ENCODE results near the gene HNRNPC. TPM values are rescaled to one million over a fixed set of nuclear protein-coding genes. Genes with fewer than 3 reads are reported as not detected.
A peak's percentile ranks its signal among the peaks of the same experiment; 100 is the strongest.

HNRNPC gene
- 100 to 1,000 TPM; 273 to 334 (median 312) TPM for total RNA-seq
- long read RNA-seq, donor 1, transcript HNRNPC-211 (9 exons, 1,784 nt) = minor isoform, 28 of 178 reads
- long read RNA-seq, donor 1, transcript HNRNPC-230 (8 exons, 1,371 nt) = minor isoform, 14 of 178 reads
- long read RNA-seq, donor 1, transcript HNRNPC-205 (9 exons, 1,375 nt) = major isoform, 81 of 178 reads
- long read RNA-seq, donor 1, partial matches to known transcripts = 13 of 178 reads
- long read RNA-seq, donor 1, other reads (novel, unspliced or antisense) = 34 of 178 reads
- long read RNA-seq, donor 2, transcript HNRNPC-205 (9 exons, 1,375 nt) = major isoform, 33 of 112 reads
- long read RNA-seq, donor 2, transcript HNRNPC-211 (9 exons, 1,784 nt) = minor isoform, 12 of 112 reads
- long read RNA-seq, donor 2, partial matches to known transcripts = 24 of 112 reads
- long read RNA-seq, donor 2, other reads (novel, unspliced or antisense) = 36 of 112 reads

DNA sequence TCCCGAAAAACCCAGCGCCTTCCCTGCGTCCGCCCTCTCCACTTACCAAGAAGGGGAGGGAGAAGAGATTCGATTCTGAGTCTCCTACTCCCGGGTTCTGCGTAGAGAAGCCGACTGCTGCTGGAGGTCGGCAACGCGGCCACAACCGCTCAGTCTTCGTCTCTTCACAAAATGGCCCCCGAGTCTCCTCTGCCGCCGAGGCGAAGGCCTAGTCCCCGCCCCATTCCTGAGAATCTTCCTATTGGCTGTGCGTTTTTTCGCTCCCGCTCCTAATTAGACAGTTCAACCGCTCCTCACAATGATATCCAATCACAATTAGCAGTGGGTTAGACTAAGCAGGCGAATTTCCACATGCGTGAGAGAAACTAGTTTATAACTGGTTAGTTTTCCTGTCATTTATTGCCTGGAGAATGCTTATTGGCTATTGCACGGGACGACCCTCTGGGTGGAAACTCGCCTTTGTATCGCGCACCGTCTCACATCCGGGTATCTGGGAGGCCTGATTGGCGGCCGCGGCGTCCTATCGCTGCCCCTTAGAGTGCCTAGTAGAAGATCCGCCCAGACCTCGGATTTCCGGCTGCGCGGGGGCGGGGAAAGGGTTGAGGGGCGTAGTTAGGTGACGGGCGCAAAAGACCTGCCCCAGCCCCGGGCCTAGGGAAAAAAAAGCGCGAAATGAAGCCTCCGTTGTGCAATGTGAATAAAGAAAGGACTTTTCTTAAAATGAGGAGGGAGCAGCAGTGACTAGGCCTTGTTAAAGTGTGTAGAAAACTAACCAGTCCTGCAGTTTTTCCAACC, at the start of gene HNRNPC:
HNRNPC (minus strand) TSS at position 191 of the 795 bp plus-strand sequence. CDS start 35,249 bp downstream, outside the sequence.
- ATAC-seq (peak; percentile 96), DNase-seq (peak; percentile 100)
- Histone ChIP-seq H3K4me3 (peak within 1 kb of the TSS; percentile 90), H3K9me3 (no peaks in the 10 kb centered on the region), H3K4me1 (ENCODE audit: low read depth) (peaks cover 27% of the 10 kb centered on the region), H3K36me3 (ENCODE audit: low read depth) (peaks cover 7% of the 10 kb centered on the region)
- intact Hi-C loops (cut with DNase I, micrococcal nuclease) = no loop called here
- TF ChIP-seq, protein P1, sequence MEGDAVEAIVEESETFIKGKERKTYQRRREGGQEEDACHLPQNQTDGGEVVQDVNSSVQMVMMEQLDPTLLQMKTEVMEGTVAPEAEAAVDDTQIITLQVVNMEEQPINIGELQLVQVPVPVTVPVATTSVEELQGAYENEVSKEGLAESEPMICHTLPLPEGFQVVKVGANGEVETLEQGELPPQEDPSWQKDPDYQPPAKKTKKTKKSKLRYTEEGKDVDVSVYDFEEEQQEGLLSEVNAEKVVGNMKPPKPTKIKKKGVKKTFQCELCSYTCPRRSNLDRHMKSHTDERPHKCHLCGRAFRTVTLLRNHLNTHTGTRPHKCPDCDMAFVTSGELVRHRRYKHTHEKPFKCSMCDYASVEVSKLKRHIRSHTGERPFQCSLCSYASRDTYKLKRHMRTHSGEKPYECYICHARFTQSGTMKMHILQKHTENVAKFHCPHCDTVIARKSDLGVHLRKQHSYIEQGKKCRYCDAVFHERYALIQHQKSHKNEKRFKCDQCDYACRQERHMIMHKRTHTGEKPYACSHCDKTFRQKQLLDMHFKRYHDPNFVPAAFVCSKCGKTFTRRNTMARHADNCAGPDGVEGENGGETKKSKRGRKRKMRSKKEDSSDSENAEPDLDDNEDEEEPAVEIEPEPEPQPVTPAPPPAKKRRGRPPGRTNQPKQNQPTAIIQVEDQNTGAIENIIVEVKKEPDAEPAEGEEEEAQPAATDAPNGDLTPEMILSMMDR (IDR thresholded peaks at IDR 0.05) = no peak

DNA sequence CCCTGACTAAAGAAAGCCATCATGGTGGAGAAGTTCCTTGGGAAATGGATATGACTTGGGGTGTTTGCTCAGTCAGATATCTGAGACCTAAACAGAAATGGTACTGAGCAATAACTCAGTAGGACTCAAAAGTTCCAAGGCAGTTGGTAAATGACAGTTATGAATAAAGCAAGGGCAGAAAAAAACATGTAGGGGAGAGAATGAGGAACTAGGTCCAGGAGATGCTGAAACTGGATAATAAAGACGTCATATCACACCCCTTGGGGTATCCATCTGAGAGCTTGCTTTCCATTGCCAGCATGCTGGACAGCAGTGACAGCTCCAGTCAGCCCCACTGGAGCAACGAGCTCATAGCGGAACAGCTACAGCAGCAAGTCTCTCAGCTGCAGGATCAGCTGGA, 48.2 kb upstream of the HNRNPC start:
- no peak for DNase-seq
- H3K9me3 ChIP-seq = no peaks in the 10 kb centered on the region
- H3K4me1 ChIP-seq (ENCODE audit: low read depth) = no peaks in the 10 kb centered on the region
- no peak overlapping the region for H3K4me3 ChIP-seq
- H3K36me3 ChIP-seq (ENCODE audit: low read depth) = no peaks in the 10 kb centered on the region
- ATAC-seq = no peak
- intact Hi-C loops (cut with DNase I, micrococcal nuclease) = no loop called here
- TF ChIP-seq, protein P1 (IDR thresholded peaks at IDR 0.05) = no peak

DNA sequence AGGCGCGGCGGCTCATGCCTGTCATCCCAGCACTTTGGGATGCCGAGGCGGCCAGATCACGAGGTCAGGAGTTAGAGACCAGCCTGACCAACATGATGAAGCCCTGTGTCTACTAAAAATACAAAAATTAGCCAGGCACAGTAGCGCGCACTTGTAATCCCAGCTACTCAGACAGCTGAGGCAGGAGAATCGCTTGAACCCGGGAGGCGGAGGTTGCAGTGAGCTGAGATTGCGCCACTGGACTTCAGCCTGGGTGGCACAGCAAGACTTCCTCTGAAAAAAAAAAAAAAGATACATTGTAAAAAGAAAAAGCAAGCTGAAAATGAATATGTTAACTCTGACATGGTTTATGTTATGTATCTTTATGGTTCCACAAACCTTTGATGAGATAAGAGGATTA, 44.3 kb upstream of the HNRNPC start:
- no peak for ATAC-seq
- H3K36me3 ChIP-seq (ENCODE audit: low read depth) = no peaks in the 10 kb centered on the region

DNA sequence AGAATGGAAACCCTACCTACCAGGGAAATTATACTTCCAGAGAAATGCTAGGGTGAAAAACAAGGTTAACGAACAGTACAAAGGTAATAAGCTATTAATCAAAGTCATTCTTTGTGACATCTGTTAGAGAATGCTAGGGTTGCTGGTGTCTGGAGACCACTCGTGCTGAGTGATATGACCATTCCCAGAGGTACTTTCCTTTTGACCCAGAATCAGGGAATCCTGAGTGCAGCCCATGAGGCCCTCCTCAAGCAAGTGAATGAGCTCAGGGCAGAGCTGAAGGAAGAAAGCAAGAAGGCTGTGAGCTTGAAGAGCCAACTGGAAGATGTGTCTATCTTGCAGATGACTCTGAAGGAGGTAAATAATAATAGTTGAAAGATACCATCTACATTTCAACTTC, 42.4 kb upstream of the HNRNPC start:
- no peak overlapping the region for H3K4me3 ChIP-seq
- H3K9me3 ChIP-seq = no peaks in the 10 kb centered on the region
- intact Hi-C loops (cut with DNase I, micrococcal nuclease) = no loop called here
- peaks cover 10% of the 10 kb centered on the region for H3K4me1 ChIP-seq (ENCODE audit: low read depth)
- ATAC-seq (no peak), DNase-seq (no peak)
- TF ChIP-seq, protein P1 (IDR thresholded peaks at IDR 0.05) = no peak
- no peaks in the 10 kb centered on the region for H3K36me3 ChIP-seq (ENCODE audit: low read depth)

More for the DNA sequence above, 44.3 kb upstream of the HNRNPC start:
- Histone ChIP-seq H3K9me3 (no peaks in the 10 kb centered on the region), H3K4me3 (no peak overlapping the region), H3K4me1 (ENCODE audit: low read depth) (peaks cover 4% of the 10 kb centered on the region)
- intact Hi-C loops (cut with DNase I, micrococcal nuclease) = no loop called here
- TF ChIP-seq, protein P1 (IDR thresholded peaks at IDR 0.05) = no peak
- peak in 2 of 3 donors; percentile 28 to 43 for DNase-seq

DNA sequence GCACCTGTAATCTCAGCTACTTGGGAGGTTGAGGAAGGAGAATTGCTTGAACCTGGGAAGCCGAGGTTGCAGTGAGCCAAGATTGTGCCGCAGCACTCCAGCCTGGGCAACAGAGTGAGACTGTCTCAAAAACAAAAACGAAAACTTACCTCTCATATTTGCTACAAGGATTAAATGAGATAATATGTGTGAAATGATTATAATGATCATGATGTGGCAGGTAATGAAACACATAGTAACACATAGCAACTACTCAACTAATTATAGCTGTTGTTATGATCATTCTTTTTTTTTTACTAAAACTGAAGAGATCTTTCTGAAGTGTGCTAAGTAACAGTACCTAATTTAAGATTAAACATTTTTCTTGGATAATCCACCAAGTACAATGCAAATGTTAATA, 40.7 kb upstream of the HNRNPC start:
- H3K9me3 ChIP-seq = no peaks in the 10 kb centered on the region
- no peak overlapping the region for H3K4me3 ChIP-seq
- intact Hi-C loops (cut with DNase I, micrococcal nuclease) = no loop called here
- DNase-seq = no peak
- peaks cover 10% of the 10 kb centered on the region for H3K4me1 ChIP-seq (ENCODE audit: low read depth)
- TF ChIP-seq, protein P1 (IDR thresholded peaks at IDR 0.05) = no peak
- no peaks in the 10 kb centered on the region for H3K36me3 ChIP-seq (ENCODE audit: low read depth)
- no peak for ATAC-seq

Measured in mucosa of descending colon (tissue), 3 donors.